B cell (primary cell): ENCODE results near the gene CFAP20DC.

Experiments used
- CTCF ChIP-seq: fragments of 200-600 bp; IDR thresholded peaks from one replicate; pipeline ENCODE4 v1.8.0; 2022; ENCODE audit warnings: antibody characterized with exemption, mild to moderate bottlenecking
- EZH2 ChIP-seq: IDR thresholded peaks from 2 replicates; pipeline ENCODE4 v1.6.1; 2012; ENCODE audit warnings: borderline replicate concordance, low read depth, mild to moderate bottlenecking, moderate library complexity, low read length; ENCODE audit not compliant: insufficient read depth, poor library complexity, severe bottlenecking

- TF ChIP-seq CTCF (no peak), EZH2 (no peak)
Observed at GRCh38 chr3:58833491-58833890, 216.3 kb downstream of the CFAP20DC start.
